H54 (cell line): ENCODE measurements around the gene SLC1A2.

ENCODE experiments used
- DNase-seq: peaks from one replicate; pipeline ENCODE4 v3.0.0; 2011; ENCODE audit warnings: low spot score, mixed read lengths; ENCODE audit not compliant: insufficient read length
- FAIRE-seq: peaks from 3 replicates; lab custom pipeline; 2011; peaks lifted over from hg19 to GRCh38; lab: Jason Lieb, UNC
- POLR2A ChIP-seq: IDR thresholded peaks from 2 replicates; pipeline ENCODE4 v1.6.1; 2011; ENCODE audit warnings: low read depth, mild to moderate bottlenecking, low read length

The SLC1A2 gene

DNA sequence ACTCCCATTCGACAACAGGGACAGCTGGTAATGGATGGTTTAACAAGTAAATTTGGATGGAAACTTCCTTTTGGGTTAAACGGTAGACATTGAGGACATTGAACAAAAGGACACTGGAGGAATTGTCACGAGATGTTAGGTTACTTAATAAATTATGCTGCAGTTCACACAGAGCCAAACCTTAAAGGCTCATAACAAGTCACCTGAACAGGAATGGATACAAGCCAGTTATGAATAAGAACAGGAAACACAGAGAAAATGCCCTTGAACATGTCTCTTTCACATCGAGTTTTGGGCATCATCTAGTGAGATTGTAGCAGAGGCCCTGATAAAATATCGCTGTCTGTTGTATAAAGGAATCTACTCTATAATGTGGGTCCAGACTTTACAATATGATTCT, 214.7 kb downstream of the SLC1A2 start:
- DNase-seq, result no peak
- no peak for TF ChIP-seq POLR2A
- FAIRE-seq, result no peak
